Measurements from ENCODE around the gene PRKAR2B. TPM values are rescaled to one million over a fixed set of nuclear protein-coding genes. Genes with fewer than 3 reads are reported as not detected.

The PRKAR2B gene
- total and polyA plus RNA-seq, 10 donors, result 8.3 to 74.4 (median 38.9) TPM

GRCh38 chr7:107161415-107161814 is 116.9 kb downstream of the PRKAR2B start:
- no peaks in the 10 kb centered on the region for H3K27me3 ChIP-seq (replicated peaks in 1 of 7)
- TF ChIP-seq, protein P1, sequence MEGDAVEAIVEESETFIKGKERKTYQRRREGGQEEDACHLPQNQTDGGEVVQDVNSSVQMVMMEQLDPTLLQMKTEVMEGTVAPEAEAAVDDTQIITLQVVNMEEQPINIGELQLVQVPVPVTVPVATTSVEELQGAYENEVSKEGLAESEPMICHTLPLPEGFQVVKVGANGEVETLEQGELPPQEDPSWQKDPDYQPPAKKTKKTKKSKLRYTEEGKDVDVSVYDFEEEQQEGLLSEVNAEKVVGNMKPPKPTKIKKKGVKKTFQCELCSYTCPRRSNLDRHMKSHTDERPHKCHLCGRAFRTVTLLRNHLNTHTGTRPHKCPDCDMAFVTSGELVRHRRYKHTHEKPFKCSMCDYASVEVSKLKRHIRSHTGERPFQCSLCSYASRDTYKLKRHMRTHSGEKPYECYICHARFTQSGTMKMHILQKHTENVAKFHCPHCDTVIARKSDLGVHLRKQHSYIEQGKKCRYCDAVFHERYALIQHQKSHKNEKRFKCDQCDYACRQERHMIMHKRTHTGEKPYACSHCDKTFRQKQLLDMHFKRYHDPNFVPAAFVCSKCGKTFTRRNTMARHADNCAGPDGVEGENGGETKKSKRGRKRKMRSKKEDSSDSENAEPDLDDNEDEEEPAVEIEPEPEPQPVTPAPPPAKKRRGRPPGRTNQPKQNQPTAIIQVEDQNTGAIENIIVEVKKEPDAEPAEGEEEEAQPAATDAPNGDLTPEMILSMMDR (IDR thresholded peaks at IDR 0.05 in 8 of 11, conservative IDR thresholded peaks at IDR 0.05 in 3 of 11), result no peak
- H3K4me3 ChIP-seq, result no peak overlapping the region
- DNase-seq, result no peak
- WGBS, 5 donors, result 87 to 96% (median 90%) methylated on average over 3 of the region's 3 CpGs
- intact Hi-C loops (cut with DNase I; ENCODE audit: low total_unique reads), result no loop called here
- no peaks in the 10 kb centered on the region for H3K9me3 ChIP-seq
- H3K27ac ChIP-seq, result no peak overlapping the region
- H3K4me1 ChIP-seq, result no peaks in the 10 kb centered on the region
- H3K36me3 ChIP-seq, result no peaks in the 10 kb centered on the region

- Histone ChIP-seq H3K4me3 (no peak overlapping the region), H3K27ac (no peak overlapping the region), H3K36me3 (no peaks in the 10 kb centered on the region), H3K4me1 (peaks cover 0 to 10% (median 2%) of the 10 kb centered on the region in 6 donors), H3K27me3 (replicated peaks in 1 of 7) (no peaks in the 10 kb centered on the region), H3K9me3 (no peaks in the 10 kb centered on the region)
- WGBS, 5 donors, result 84 to 92% (median 87%) methylated on average over 5 of the region's 5 CpGs
- TF ChIP-seq POLR2A (IDR thresholded peaks at IDR 0.05), result no peak
- no peak for TF ChIP-seq POLR2AphosphoS5 (IDR thresholded peaks at IDR 0.05)
- TF ChIP-seq, protein P1 (IDR thresholded peaks at IDR 0.05 in 8 of 11, conservative IDR thresholded peaks at IDR 0.05 in 3 of 11), result no peak
- DNase-seq, result no peak
- intact Hi-C loops (cut with DNase I; ENCODE audit: low total_unique reads), result no loop called here
Measured at GRCh38 chr7:107162475-107162874, 118.0 kb downstream of the PRKAR2B start.

DNA sequence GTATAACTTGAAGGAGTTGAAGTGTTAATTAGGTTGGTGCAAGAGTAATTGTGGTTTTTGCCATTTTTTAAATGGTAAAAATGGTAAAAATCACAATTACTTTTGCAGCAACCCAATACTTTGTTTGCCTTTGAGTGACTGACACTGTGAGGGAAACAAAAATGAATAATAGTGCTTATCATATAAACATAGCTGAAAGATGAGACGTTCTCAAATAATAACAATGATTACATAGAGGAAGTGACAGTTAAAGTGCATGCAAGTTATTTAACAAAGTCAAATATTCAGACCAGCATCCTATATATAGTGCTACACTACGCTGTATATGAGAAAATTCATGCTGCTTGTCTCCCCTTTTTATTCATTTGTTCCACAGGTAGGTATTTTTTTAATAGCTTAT is 119.6 kb downstream of the PRKAR2B start:
- Histone ChIP-seq H3K4me1 (peaks cover 0 to 16% (median 3%) of the 10 kb centered on the region in 6 donors), H3K4me3 (no peak overlapping the region), H3K36me3 (no peaks in the 10 kb centered on the region), H3K27ac (no peak overlapping the region), H3K9me3 (no peaks in the 10 kb centered on the region), H3K27me3 (replicated peaks in 1 of 7) (no peaks in the 10 kb centered on the region)
- DNase-seq, result no peak
- 49 to 58% (median 53%) methylated on average over 2 of the region's 2 CpGs for WGBS, 5 donors
- intact Hi-C loops (cut with DNase I; ENCODE audit: low total_unique reads), result no loop called here
- TF ChIP-seq, protein P1 (IDR thresholded peaks at IDR 0.05 in 8 of 11, conservative IDR thresholded peaks at IDR 0.05 in 3 of 11), result no peak
- TF ChIP-seq POLR2AphosphoS5 (IDR thresholded peaks at IDR 0.05) (no peak), POLR2A (IDR thresholded peaks at IDR 0.05) (no peak)

- DNase-seq, result no peak
- Histone ChIP-seq H3K4me3 (no peak overlapping the region), H3K4me1 (peaks cover under 1 to 21% (median 7%) of the 10 kb centered on the region in 6 donors), H3K27me3 (replicated peaks in 1 of 7) (no peaks in the 10 kb centered on the region), H3K36me3 (no peaks in the 10 kb centered on the region), H3K27ac (no peak overlapping the region), H3K9me3 (no peaks in the 10 kb centered on the region)
- 69 to 88% (median 74%) methylated on average over 3 of the region's 3 CpGs for WGBS, 5 donors
- no peak for TF ChIP-seq POLR2AphosphoS5 (IDR thresholded peaks at IDR 0.05)
- TF ChIP-seq, protein P1 (IDR thresholded peaks at IDR 0.05 in 8 of 11, conservative IDR thresholded peaks at IDR 0.05 in 3 of 11), result no peak
- no peak for TF ChIP-seq POLR2A (IDR thresholded peaks at IDR 0.05)
- intact Hi-C loops (cut with DNase I; ENCODE audit: low total_unique reads), result no loop called here
Measured at GRCh38 chr7:107165341-107165740, 120.8 kb downstream of the PRKAR2B start.

All from spleen (tissue), 11 donors.